SU-DHL-6 (cell line): ENCODE data around the gene RBM17.

Experiments
- H2AFZ ChIP-seq: fragments of 200-600 bp; sonication (generic); 2 replicates; pipeline ENCODE4 v1.6.1; 2014; ENCODE audit warnings: low read depth, mild to moderate bottlenecking, moderate library complexity, mixed read lengths, antibody characterized with exemption, low read length; ENCODE audit not compliant: severe bottlenecking
- H3F3A ChIP-seq: fragments of 200-600 bp; shearing (Covaris generic); 2 replicates; pipeline ENCODE4 v1.6.0; 2016; ENCODE audit warnings: antibody characterized with exemption, mild to moderate bottlenecking; ENCODE audit not compliant: insufficient read depth
- H3K27ac ChIP-seq: fragments of 200-600 bp; sonication (generic); 2 replicates; pipeline ENCODE4 v1.5.1; 2016; ENCODE audit warnings: low read depth, mild to moderate bottlenecking, low read length, moderate library complexity, mixed read lengths
- H3K27me3 ChIP-seq: fragments of 200-600 bp; sonication (generic), shearing (Covaris generic); 2 replicates; pipeline ENCODE4 v1.6.0; 2014; ENCODE audit warnings: mild to moderate bottlenecking, low read length
- H3K36me3 ChIP-seq: fragments of 200-600 bp; sonication (generic); 2 replicates; pipeline ENCODE4 v1.6.1; 2014; ENCODE audit warnings: mild to moderate bottlenecking, low read length, mixed read lengths
- H3K4me2 ChIP-seq: fragments of 300-600, 200-600 bp; shearing (Covaris generic), sonication (generic); 2 replicates; pipeline ENCODE4 v1.6.0; 2014; ENCODE audit warnings: low read length, low read depth, mild to moderate bottlenecking; ENCODE audit not compliant: poor library complexity, severe bottlenecking
- H3K4me3 ChIP-seq: fragments of 200-600 bp; sonication (generic); 2 replicates; pipeline ENCODE4 v1.5.1; 2014; ENCODE audit warnings: antibody characterized with exemption, low read length, mild to moderate bottlenecking, mixed read lengths; ENCODE audit not compliant: insufficient read depth, poor library complexity, severe bottlenecking
- H3K79me2 ChIP-seq: fragments of 200-600 bp; sonication (generic); 2 replicates; pipeline ENCODE4 v1.6.1; 2014; ENCODE audit warnings: mild to moderate bottlenecking, low read length, moderate library complexity; ENCODE audit not compliant: insufficient read depth
- H3K9ac ChIP-seq: fragments of 200-600 bp; sonication (generic); 2 replicates; pipeline ENCODE4 v1.7.0; 2014; ENCODE audit warnings: mild to moderate bottlenecking, low read length
- H3K9me2 ChIP-seq: fragments of 200-600 bp; sonication (generic); replicated peaks from 2 replicates; pipeline ENCODE4 v1.6.1; 2014; ENCODE audit warnings: low read length; ENCODE audit not compliant: insufficient read depth
- H3K9me3 ChIP-seq: fragments of 200-600 bp; sonication (generic); 2 replicates; pipeline ENCODE4 v1.6.1; 2014; ENCODE audit warnings: low read length, mixed read lengths; ENCODE audit not compliant: insufficient read depth
- H4K20me1 ChIP-seq: fragments of 200-600 bp; sonication (generic); 2 replicates; pipeline ENCODE4 v1.6.1; 2014; ENCODE audit warnings: low read depth, mild to moderate bottlenecking, antibody characterized with exemption, low read length, moderate library complexity, mixed read lengths
- EZH2phosphoT487 ChIP-seq: fragments of 200-600 bp; sonication (generic), shearing (Covaris generic); conservative IDR thresholded peaks from 2 replicates; pipeline ENCODE4 v1.6.1; 2018; ENCODE audit warnings: mild to moderate bottlenecking, antibody characterized with exemption, low read length, moderate library complexity, mixed read lengths
- TF ChIP-seq, protein P1 (sequence below): fragments of 200-600 bp; sonication (generic); IDR thresholded peaks from one replicate; pipeline ENCODE4 v1.5.1; 2017; ENCODE audit warnings: antibody characterized with exemption, mild to moderate bottlenecking, low read length, moderate library complexity; ENCODE audit not compliant: insufficient read depth, poor library complexity, severe bottlenecking

Gene RBM17

GRCh38 chr10:6136215-6137201 is 47.7 kb downstream of the RBM17 start:
- Histone ChIP-seq H3F3A (no peaks in the 10 kb centered on the region), H3K27me3 (no peaks in the 10 kb centered on the region), H3K79me2 (no peaks in the 10 kb centered on the region), H3K9me2 (no peaks in the 10 kb centered on the region), H3K4me3 (no peak overlapping the region), H3K9ac (no peak overlapping the region), H3K27ac (no peak overlapping the region), H2AFZ (no peak overlapping the region), H4K20me1 (no peaks in the 10 kb centered on the region), H3K36me3 (no peaks in the 10 kb centered on the region), H3K9me3 (no peaks in the 10 kb centered on the region), H3K4me2 (no peak overlapping the region)
- TF ChIP-seq, protein P1, sequence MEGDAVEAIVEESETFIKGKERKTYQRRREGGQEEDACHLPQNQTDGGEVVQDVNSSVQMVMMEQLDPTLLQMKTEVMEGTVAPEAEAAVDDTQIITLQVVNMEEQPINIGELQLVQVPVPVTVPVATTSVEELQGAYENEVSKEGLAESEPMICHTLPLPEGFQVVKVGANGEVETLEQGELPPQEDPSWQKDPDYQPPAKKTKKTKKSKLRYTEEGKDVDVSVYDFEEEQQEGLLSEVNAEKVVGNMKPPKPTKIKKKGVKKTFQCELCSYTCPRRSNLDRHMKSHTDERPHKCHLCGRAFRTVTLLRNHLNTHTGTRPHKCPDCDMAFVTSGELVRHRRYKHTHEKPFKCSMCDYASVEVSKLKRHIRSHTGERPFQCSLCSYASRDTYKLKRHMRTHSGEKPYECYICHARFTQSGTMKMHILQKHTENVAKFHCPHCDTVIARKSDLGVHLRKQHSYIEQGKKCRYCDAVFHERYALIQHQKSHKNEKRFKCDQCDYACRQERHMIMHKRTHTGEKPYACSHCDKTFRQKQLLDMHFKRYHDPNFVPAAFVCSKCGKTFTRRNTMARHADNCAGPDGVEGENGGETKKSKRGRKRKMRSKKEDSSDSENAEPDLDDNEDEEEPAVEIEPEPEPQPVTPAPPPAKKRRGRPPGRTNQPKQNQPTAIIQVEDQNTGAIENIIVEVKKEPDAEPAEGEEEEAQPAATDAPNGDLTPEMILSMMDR: no peak
- TF ChIP-seq EZH2phosphoT487: no peak

DNA sequence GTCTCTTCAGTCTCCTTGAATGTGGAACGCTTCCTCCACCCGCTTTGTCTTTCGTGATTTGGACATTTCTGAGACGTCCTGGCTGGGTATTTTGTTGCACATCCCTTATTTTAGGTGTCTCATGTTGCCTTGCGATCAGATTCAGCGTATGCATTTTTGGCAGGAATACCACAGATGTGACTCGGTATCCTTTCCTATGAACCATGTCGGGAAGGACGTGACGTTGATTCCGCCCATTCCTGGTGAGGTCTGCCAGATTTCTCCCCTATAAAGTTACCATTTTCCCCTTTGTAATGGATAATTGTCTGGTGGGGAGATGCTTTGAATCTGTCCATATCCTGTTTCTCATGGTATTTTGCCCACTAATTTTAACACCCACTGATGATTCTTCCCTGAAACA is 49.6 kb downstream of the RBM17 start:
- H3K36me3 ChIP-seq: no peaks in the 10 kb centered on the region
- H3K9me3 ChIP-seq: no peaks in the 10 kb centered on the region
- TF ChIP-seq, protein P1: no peak
- no peak for TF ChIP-seq EZH2phosphoT487
- no peak overlapping the region for H3K27ac ChIP-seq
- H3K9me2 ChIP-seq: no peaks in the 10 kb centered on the region
- H3F3A ChIP-seq: no peaks in the 10 kb centered on the region
- H3K9ac ChIP-seq: no peak overlapping the region
- H3K27me3 ChIP-seq: no peaks in the 10 kb centered on the region
- H3K79me2 ChIP-seq: no peaks in the 10 kb centered on the region
- H3K4me2 ChIP-seq: no peak overlapping the region
- no peak overlapping the region for H3K4me3 ChIP-seq
- H2AFZ ChIP-seq: no peak overlapping the region
- H4K20me1 ChIP-seq: no peaks in the 10 kb centered on the region

- no peak for TF ChIP-seq EZH2phosphoT487
- TF ChIP-seq, protein P1: no peak
- H3K79me2 ChIP-seq: no peaks in the 10 kb centered on the region
- H4K20me1 ChIP-seq: no peaks in the 10 kb centered on the region
- H3K4me2 ChIP-seq: no peak overlapping the region
- no peaks in the 10 kb centered on the region for H3K9me2 ChIP-seq
- no peak overlapping the region for H3K4me3 ChIP-seq
- no peaks in the 10 kb centered on the region for H3F3A ChIP-seq
- H3K27ac ChIP-seq: no peak overlapping the region
- no peaks in the 10 kb centered on the region for H3K9me3 ChIP-seq
- no peaks in the 10 kb centered on the region for H3K27me3 ChIP-seq
- H3K9ac ChIP-seq: no peak overlapping the region
- H3K36me3 ChIP-seq: no peaks in the 10 kb centered on the region
- no peak overlapping the region for H2AFZ ChIP-seq
Measured at GRCh38 chr10:6139470-6139869, 50.6 kb downstream of the RBM17 start.
